GM18861 (cell line): Measurements from ENCODE around the gene KCNK13.
"Not testable (repeated sequence)": the region's sequence is repeated elsewhere in the genome, so short reads cannot be mapped to it uniquely, and the experiment has no call there.

ENCODE experiments used
- ATAC-seq: cut with Tn5 transposase; IDR thresholded peaks from one replicate; pipeline ENCODE4 v1.9.1; 2021; ENCODE audit not compliant: unreplicated experiment

KCNK13 gene

GRCh38 chr14:90060312-90060964 lies 1.4 kb upstream of the KCNK13 start:
- peak; percentile 48 for ATAC-seq

DNA sequence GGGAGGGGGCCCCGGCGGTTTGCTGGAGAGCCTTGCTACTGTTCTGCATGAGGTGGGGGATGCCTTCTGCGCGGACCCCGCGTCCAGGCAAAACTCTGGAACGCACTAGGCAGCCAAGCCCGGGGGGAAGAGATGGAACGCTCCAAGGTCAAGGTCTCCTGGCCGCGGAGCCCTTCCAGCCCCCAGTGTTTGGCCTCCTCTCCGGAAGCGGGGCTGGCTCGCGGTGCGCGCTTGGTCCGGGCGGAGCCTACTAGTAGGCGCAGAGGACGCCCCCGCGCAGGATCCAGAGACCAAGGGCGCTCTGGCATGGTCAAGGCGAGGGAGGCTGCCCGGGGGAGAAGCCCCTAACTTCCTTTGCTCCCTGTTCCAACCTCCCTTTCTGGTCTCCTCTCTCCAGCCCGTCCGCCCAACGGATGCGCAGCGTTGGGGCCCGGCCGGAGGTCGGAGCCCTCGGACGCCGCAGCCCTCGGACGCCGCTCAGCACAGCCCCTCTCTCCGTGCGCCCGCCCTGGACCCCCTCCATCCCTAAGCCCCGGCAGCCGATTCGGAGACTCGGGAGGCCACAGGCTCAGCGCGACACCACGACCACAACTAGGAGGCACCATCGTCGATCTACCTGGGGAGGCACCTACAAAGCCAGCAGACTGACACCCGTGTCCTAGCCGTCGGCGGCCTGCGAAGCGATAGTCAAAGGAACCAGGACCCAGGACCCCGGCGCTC lies 669 bp upstream of the KCNK13 start:
- no peak for ATAC-seq

DNA sequence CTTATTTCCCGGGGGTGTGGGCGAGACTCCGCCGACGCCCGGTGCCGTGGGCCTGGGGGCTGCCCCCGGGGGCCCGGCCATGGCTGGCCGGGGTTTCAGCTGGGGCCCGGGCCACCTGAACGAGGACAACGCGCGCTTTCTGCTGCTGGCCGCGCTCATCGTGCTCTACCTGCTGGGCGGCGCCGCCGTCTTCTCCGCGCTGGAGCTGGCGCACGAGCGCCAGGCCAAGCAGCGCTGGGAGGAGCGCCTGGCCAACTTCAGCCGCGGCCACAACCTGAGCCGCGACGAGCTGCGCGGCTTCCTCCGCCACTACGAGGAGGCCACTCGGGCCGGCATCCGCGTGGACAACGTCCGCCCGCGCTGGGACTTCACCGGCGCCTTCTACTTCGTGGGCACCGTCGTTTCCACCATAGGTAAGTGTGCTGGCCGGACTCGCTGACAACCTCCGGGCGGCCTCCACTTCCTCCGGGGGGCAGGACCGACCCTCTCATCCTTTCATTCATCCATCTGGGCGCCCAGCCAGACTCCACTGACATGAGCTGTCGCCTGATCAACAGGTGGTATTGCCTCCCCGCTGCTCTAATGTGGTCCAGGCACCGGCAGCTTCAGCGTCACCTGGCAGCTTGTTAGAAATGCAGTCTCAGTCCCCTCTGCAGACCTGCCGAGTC lies 467 bp downstream of the KCNK13 start:
- ATAC-seq: no peak

DNA sequence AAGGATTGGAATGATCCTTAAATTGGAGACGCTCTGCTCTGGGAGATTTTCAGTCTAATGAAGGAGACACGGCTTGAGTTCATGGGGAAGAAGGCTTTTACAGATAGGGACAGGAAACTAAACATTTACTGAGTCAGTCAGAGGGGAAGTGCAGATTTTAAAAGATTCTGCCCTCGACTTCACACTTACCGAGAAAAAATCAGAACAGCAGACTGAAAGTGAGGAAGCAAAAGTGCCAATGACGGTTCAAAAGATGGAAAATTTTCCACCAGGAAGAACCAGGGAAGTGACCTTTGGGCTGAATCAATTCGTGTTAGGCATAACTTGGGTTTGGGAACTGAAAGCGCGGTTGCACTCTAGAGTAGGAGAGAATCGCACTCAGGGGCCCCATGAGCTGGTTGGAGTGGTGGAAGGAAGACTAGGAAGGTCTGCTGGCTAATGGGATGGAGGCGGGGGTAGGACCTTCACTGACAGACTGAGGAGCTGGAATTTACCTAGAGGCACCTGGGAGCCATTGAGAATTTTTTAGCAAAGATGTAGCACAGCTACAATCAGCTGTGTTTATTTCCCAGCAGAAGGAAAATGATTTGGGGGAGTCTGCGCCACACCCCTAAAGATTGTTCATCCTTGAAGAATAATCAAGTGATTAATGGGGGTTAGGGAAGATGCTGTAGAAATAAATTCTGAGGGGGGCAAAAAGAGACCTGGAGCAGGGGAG lies 1.2 kb downstream of the KCNK13 start:
- ATAC-seq: no peak

DNA sequence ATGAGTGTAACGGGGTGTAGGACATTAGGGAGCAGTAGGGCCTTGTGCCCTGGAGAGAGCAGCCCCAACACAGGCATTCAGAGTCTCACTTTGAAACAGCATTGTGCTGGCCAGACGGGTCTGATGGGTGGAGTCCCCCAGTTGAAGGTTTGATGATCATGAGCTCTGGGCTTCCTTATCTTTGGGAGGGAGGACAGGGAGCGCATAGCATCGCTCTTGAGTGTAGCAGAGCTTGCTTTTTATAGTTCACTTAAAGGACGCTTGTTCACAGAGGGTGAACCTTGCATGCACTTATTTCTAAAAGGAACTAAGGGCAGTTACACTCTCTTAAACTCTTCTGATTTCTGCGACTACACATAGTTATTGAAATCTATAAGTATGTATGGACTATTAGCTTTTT lies 10.6 kb downstream of the KCNK13 start:
- no peak for ATAC-seq

GRCh38 chr14:90079576-90079975 lies 17.8 kb downstream of the KCNK13 start:
- ATAC-seq: no peak

DNA sequence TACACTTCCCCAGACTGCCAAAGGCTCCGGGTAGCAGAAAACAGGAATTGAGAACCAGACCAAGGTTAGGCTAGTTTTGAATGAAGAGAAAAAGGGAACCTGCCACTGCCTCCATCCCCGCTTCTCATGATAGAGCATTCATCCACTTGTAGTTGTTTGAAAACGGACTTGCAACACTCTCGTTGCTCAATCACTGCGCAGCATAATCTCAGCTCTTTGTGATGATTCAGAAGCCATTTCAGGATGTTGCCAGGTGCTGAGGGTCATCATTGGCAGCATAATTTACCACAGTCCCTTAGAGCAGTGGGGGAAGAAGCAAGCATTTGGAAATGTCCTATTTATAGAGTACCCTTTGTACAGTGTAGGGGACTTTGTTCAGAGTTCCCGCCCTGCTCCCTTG lies 25.6 kb downstream of the KCNK13 start:
- no peak for ATAC-seq

GRCh38 chr14:90088176-90088575 lies 26.4 kb downstream of the KCNK13 start:
- no peak for ATAC-seq

GRCh38 chr14:90089486-90089885 lies 27.7 kb downstream of the KCNK13 start:
- ATAC-seq: not testable (repeated sequence)

GRCh38 chr14:90091393-90091792 lies 29.6 kb downstream of the KCNK13 start:
- no peak for ATAC-seq

- no peak for ATAC-seq
Observed at GRCh38 chr14:90093942-90094595, 32.3 kb downstream of the KCNK13 start.

DNA sequence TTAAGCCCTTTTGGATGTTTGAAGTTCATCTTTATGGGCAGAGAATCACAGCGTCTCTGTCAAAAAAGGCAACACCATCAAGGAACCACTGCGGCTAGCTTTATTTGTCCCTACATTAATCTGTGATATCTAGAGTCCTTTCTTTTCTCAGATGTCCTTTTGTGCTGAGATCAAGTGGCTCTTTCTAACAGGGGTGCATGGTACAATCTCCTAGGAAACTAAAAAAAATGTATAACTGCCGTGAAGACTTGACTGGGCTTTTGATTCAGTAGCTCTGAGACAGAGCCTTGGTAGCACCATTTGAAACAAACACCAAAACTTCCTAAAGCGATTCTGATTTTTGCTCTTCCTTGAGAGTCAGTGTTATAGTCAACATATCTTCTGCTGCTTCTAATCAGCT lies 33.3 kb downstream of the KCNK13 start:
- ATAC-seq: no peak

- ATAC-seq: no peak
Observed at GRCh38 chr14:90096566-90096965, 34.8 kb downstream of the KCNK13 start.

GRCh38 chr14:90103808-90104207 lies 42.0 kb downstream of the KCNK13 start:
- ATAC-seq: no peak

GRCh38 chr14:90105756-90106155 lies 44.0 kb downstream of the KCNK13 start:
- ATAC-seq: no peak

DNA sequence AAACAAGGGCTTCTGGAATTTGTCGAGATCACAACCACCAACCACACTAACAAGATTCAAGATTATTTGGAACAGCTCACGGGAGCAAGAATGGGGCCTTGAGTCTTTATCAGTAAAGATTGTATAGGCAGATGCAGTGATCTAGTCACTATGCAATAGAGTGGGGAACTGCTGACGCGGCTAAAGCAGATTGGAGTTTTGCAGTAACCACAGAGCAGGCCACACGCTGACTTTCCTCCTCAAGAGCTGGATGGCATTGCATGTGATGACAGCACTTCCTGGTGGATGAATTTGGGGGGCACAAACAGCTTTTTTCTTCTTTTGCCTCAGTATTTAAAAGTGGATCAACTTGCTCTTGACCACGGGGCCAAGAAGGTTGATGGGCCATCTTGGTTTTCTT lies 46.0 kb downstream of the KCNK13 start:
- no peak for ATAC-seq

DNA sequence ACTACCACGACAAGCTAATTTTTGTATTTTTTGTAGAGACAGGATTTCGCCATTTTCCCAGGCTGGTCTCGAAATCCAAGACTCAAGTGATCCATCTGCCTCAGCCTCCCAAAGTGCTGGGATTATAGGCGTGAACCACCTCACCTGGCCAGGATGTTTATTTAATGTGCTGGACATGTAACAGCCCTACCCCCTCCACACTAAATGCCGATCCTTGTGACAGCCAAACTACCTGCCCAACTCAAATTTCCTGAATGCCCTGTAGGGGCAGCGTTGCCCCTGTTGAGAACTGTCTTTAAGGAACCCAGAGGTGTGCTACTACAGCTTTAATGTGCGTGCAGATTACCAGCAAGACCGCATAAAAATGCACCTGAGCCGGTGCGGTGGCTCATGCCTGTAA lies 48.1 kb downstream of the KCNK13 start:
- ATAC-seq: no peak

- ATAC-seq: no peak
Observed at GRCh38 chr14:90111895-90112534, 50.2 kb downstream of the KCNK13 start.

DNA sequence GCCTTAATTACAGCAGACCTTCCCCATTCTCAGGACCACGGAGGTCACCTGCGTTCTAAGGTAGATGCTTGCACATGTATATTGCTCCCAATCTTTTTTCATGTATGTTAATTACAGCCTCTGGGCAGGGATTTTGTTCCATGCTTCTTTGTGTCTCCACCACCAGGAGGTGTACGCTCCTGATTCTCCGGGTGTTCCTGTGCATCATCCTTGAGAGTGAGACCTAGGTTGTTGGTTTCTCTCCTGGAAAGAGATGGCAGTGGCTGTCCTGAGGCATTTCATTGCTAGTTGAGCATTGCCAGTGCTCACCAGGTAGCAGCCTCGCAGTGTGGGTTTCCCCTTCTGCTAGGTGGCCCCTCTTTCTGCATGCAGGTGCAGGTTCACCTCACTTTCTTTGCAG lies 52.8 kb downstream of the KCNK13 start:
- no peak for ATAC-seq

GRCh38 chr14:90115780-90116179 lies 54.0 kb downstream of the KCNK13 start:
- no peak for ATAC-seq

GRCh38 chr14:90116444-90116843 lies 54.6 kb downstream of the KCNK13 start:
- no peak for ATAC-seq
